GM12875 (cell line): ENCODE results near the gene NEMP1.

Experiments used
- H3K4me3 ChIP-seq: one replicate; pipeline ENCODE4 v1.5.1; 2011; ENCODE audit warnings: low read depth, low read length, control low read depth
- TF ChIP-seq, protein P1 (sequence below): IDR thresholded peaks from 2 replicates; pipeline ENCODE4 v1.5.1; 2011; ENCODE audit warnings: low read depth, mild to moderate bottlenecking, control low read depth, inconsistent platforms, low read length, moderate library complexity, borderline replicate concordance; ENCODE audit not compliant: insufficient read depth

Gene NEMP1

DNA sequence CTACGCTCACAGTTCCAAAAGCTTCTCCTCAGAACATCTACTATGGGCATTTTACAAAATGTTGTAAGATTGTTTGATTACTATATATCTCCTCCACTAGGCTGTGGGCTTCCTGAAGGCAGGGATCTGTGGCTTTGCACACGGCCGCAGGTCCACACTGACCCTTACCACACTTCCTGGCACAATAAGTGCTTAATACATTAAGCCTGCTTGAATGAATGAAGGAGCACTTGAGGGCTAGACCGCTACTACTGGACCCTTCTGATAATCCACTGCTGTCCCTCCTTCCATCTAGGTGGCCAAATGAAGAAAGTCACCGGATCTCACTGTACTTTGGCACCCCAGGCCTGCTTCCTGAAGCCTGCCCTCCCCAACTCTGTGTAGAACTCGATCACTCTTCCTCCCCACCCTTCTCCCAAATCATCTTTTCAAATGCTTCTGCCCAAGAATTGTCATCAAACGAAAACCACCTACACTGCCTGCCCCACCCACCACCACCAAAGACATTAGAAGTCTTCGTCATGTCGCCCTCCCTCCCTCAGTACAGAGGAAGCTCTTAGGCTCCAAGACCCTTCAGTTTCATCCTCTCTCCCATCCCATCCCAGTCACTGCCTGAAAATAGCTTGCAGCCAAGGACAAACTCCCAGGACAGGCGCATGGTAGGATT lies 71.6 kb downstream of the NEMP1 start:
- peak overlapping the region; percentile 50 for H3K4me3 ChIP-seq
- TF ChIP-seq, protein P1, sequence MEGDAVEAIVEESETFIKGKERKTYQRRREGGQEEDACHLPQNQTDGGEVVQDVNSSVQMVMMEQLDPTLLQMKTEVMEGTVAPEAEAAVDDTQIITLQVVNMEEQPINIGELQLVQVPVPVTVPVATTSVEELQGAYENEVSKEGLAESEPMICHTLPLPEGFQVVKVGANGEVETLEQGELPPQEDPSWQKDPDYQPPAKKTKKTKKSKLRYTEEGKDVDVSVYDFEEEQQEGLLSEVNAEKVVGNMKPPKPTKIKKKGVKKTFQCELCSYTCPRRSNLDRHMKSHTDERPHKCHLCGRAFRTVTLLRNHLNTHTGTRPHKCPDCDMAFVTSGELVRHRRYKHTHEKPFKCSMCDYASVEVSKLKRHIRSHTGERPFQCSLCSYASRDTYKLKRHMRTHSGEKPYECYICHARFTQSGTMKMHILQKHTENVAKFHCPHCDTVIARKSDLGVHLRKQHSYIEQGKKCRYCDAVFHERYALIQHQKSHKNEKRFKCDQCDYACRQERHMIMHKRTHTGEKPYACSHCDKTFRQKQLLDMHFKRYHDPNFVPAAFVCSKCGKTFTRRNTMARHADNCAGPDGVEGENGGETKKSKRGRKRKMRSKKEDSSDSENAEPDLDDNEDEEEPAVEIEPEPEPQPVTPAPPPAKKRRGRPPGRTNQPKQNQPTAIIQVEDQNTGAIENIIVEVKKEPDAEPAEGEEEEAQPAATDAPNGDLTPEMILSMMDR, result no peak

DNA sequence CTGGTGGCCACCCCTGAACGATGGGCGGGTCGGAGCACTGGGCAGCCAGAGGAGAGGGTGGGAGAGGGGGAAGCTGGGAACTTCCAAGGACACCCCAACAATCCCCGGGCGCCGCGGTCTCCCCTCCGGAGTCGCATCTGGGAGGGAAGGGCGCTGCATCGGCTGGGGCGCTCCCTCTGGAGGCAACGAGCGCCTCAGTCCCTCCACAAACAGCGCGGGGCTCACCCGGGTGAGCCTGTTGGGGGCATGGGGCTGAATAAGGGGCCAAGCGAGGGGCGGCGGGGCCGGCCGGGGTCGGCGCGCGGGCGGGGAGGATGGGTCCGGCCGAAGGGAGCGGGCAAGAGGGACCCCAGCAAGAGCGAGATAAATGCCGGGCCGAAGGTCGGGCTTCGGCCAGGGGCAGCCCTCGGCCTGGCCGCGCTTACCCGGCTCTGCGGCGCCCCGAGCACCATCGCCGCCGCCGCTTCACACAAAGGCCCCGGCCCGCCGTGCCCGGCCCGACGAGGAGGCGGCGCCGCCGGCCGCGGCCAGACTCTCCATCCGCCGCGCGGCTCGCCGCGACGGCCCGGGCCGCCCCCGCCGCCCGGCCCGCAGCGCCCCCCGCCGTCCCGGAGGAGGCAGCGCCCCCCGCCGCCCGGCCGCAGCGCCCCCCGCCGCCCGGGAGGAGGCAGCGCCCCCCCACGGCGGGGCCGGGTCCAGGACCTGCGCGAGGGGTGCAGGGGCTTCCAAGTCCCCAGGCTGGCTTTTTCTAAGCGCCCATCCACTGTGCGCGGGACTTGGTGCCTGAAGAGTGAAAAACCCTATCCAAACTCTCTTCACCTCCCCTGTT lies 72.4 kb downstream of the NEMP1 start, which contains the start of gene ZBTB39:
Gene ZBTB39 (minus strand): TSS at position 567 of the 829 bp plus-strand sequence. CDS start 1,629 bp downstream, outside the sequence.
- H3K4me3 ChIP-seq, result peak within 1 kb of the TSS; percentile 89
- TF ChIP-seq, protein P1, result peak; percentile 71
